Liver (tissue), 9 donors: ENCODE results near the gene MFSD6. TPM values are rescaled to one million over a fixed set of nuclear protein-coding genes. Genes with fewer than 3 reads are reported as not detected.

Experiments used
- DNase-seq: peaks from one replicate; pipeline ENCODE4 v3.0.0-alpha.2; 2017; ENCODE audit warnings: low spot score
- H3K27ac ChIP-seq, 2 donors: one replicate each; pipeline ENCODE4 v1.7.0; 2013; ENCODE audit warnings: inconsistent platforms in 2 of 2, low read length in 2 of 2, control low read depth in 1 of 2, low read depth in 1 of 2, mild to moderate bottlenecking in 1 of 2
- H3K27me3 ChIP-seq, 4 donors: one replicate each; pipeline versions ENCODE4 v1.6.1 to v1.7.0; 2013; ENCODE audit warnings: low read length in 3 of 4, inconsistent platforms in 1 of 4, mild to moderate bottlenecking in 1 of 4, moderate library complexity in 1 of 4; ENCODE audit not compliant: control insufficient read depth in 4 of 4, insufficient read depth in 4 of 4
- H3K36me3 ChIP-seq, 4 donors: one replicate each; pipeline versions ENCODE4 v1.6.1 to v1.7.0; 2013; ENCODE audit warnings: low read length in 3 of 4, mild to moderate bottlenecking in 3 of 4, low read depth in 1 of 4, moderate library complexity in 1 of 4; ENCODE audit not compliant: control insufficient read depth in 4 of 4, insufficient read depth in 3 of 4
- H3K4me1 ChIP-seq, 4 donors: one replicate each; pipeline versions ENCODE4 v1.6.1 to v1.7.0; 2013; ENCODE audit warnings: low read length in 3 of 4, mild to moderate bottlenecking in 3 of 4, moderate library complexity in 1 of 4; ENCODE audit not compliant: control insufficient read depth in 4 of 4, insufficient read depth in 4 of 4
- H3K4me3 ChIP-seq, 3 donors: one replicate each; pipeline versions ENCODE4 v1.6.1 to v1.7.0; 2013; ENCODE audit warnings: low read length in 3 of 3, control low read depth in 1 of 3, low read depth in 1 of 3, mild to moderate bottlenecking in 1 of 3
- H3K9ac ChIP-seq, 2 donors: one replicate each; pipeline ENCODE4 v1.7.0; 2013; ENCODE audit warnings: low read length in 2 of 2, mild to moderate bottlenecking in 2 of 2, moderate library complexity in 2 of 2, control low read depth in 1 of 2, low read depth in 1 of 2
- H3K9me3 ChIP-seq, 4 donors: one replicate each; pipeline versions ENCODE4 v1.6.1 to v1.7.0; 2013; ENCODE audit warnings: low read length in 3 of 4; ENCODE audit not compliant: control insufficient read depth in 4 of 4
- ATF3 ChIP-seq: IDR thresholded peaks from 2 replicates; pipeline ENCODE4 v1.6.1; 2016; ENCODE audit warnings: antibody characterized with exemption
- EGR1 ChIP-seq, 2 donors: IDR thresholded peaks; 2 replicates each; pipeline ENCODE4 v1.6.1; 2016 to 2018; ENCODE audit warnings: antibody characterized with exemption in 2 of 2, low read depth in 2 of 2
- FOXA1 ChIP-seq: IDR thresholded peaks from 2 replicates; pipeline ENCODE4 v1.6.1; 2016; ENCODE audit warnings: antibody characterized with exemption
- FOXA2 ChIP-seq: IDR thresholded peaks from 2 replicates; pipeline ENCODE4 v1.6.1; 2016; ENCODE audit warnings: antibody characterized with exemption
- GABPA ChIP-seq, 2 donors: IDR thresholded peaks in 1 of 2; conservative IDR thresholded peaks in 1 of 2; 2 replicates each; pipeline ENCODE4 v1.6.1; 2016; ENCODE audit warnings: antibody characterized with exemption in 2 of 2, mild to moderate bottlenecking in 1 of 2, moderate library complexity in 1 of 2
- HNF4A ChIP-seq, 2 donors: conservative IDR thresholded peaks; 2 replicates each; pipeline ENCODE4 v1.6.1; 2016; ENCODE audit warnings: antibody characterized with exemption in 2 of 2, mild to moderate bottlenecking in 2 of 2
- HNF4G ChIP-seq: IDR thresholded peaks from 2 replicates; pipeline ENCODE4 v1.6.1; 2016; ENCODE audit warnings: antibody characterized with exemption
- JUND ChIP-seq, 2 donors: IDR thresholded peaks; 2 replicates each; pipeline ENCODE4 v1.6.1; 2016; ENCODE audit warnings: antibody characterized with exemption in 2 of 2
- NR2F2 ChIP-seq: IDR thresholded peaks from 2 replicates; pipeline ENCODE4 v1.6.1; 2016; ENCODE audit warnings: antibody characterized with exemption
- RAD21 ChIP-seq, 2 donors: IDR thresholded peaks; 2 replicates each; pipeline ENCODE4 v1.6.1; 2016; ENCODE audit warnings: antibody characterized with exemption in 2 of 2, mild to moderate bottlenecking in 2 of 2
- REST ChIP-seq: IDR thresholded peaks from 2 replicates; pipeline ENCODE4 v1.6.1; 2016; ENCODE audit warnings: antibody characterized with exemption, mild to moderate bottlenecking
- RXRA ChIP-seq, 2 donors: IDR thresholded peaks; 2 replicates each; pipeline ENCODE4 v1.6.1; 2017 to 2018; ENCODE audit warnings: antibody characterized with exemption in 2 of 2, mild to moderate bottlenecking in 1 of 2
- SP1 ChIP-seq: IDR thresholded peaks from 2 replicates; pipeline ENCODE4 v1.6.1; 2018; ENCODE audit warnings: antibody characterized with exemption, mild to moderate bottlenecking
- TAF1 ChIP-seq: conservative IDR thresholded peaks from 2 replicates; pipeline ENCODE4 v1.6.1; 2016; ENCODE audit warnings: antibody characterized with exemption, mild to moderate bottlenecking
- YY1 ChIP-seq: IDR thresholded peaks from 2 replicates; pipeline ENCODE4 v1.6.1; 2016; ENCODE audit warnings: antibody characterized with exemption, mild to moderate bottlenecking
- WGBS: extraction: QIAGEN DNeasy Blood & Tissue Kit; methylation state at CpG from one replicate; pipeline ENCODE4 v1.1.7; 2013; 5-methylcytosine and 5-hydroxymethylcytosine counted together
- polyA plus RNA-seq, 2 donors: library from polyadenylated mRNA; stranded (reverse) in 1 of 2; unstranded in 1 of 2; fragments of 200-250 nt in 1 of 2; fragments of >200 nt in 1 of 2; fragmentation: Nextera tagmentation in 1 of 2; extraction: Ambion mirVana in 1 of 2; gene quantifications; one replicate each; pipeline versions ENCODE4 v1.2.1 to v1.2.3, GENCODE V29; 2013 to 2015
- total RNA-seq, 2 donors: library from RNA; depleted of rRNA; stranded (reverse); fragments of >200 nt; gene quantifications; one replicate each; pipeline ENCODE4 v1.2.3, GENCODE V29; 2014
- TF ChIP-seq, protein P1 (sequence below): IDR thresholded peaks from 2 replicates; pipeline ENCODE4 v1.6.1; 2016; ENCODE audit warnings: antibody characterized with exemption
- TF ChIP-seq, protein P2 (sequence below): IDR thresholded peaks from 2 replicates; pipeline ENCODE4 v1.6.1; 2016; ENCODE audit warnings: antibody characterized with exemption
- TF ChIP-seq, protein P3 (sequence below): fragments of 150-350 bp; IDR thresholded peaks from 2 replicates; pipeline ENCODE4 v1.5.1; 2017; ENCODE audit warnings: improper control_type of control experiment, low read depth, low read length; ENCODE audit not compliant: missing input control
- donor health status: healthy.
- donor health status: healthy.
- donor health status: healthy.
- donor health status: healthy.
- donor health status: healthy.

MFSD6 gene
- total and polyA plus RNA-seq, 4 donors = 0.83 to 9.5 (median 2.4) TPM

GRCh38 chr2:190460487-190460886, 52.3 kb downstream of the MFSD6 start (continued):
- TF ChIP-seq ATF3 (no peak), YY1 (no peak)

DNA sequence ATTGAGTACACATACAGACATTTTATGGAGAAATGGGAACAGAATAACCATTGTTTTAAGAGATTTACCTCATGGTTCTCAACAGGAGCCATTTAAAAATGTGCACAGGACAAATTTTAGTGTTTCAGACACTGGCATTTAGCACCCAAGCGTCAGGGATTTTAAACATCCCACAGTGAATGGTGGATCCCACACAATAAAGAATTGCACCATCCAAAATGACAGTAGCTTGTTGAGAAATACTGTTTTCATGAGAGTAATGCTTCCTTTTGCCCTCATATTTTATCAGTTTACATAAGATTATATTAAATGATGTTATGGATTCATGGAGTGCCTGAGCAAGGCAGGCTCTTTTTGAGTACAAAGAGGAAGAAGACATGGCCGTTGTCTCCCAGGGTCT, 54.0 kb downstream of the MFSD6 start:
- WGBS = 94% methylated on average over 2 of the region's 2 CpGs
- Histone ChIP-seq H3K9ac (no peak overlapping the region), H3K27me3 (no peaks in the 10 kb centered on the region), H3K4me3 (no peak overlapping the region), H3K4me1 (no peaks in the 10 kb centered on the region), H3K36me3 (no peaks in the 10 kb centered on the region), H3K9me3 (no peaks in the 10 kb centered on the region), H3K27ac (no peak overlapping the region)
- no peak for TF ChIP-seq NR2F2
- TF ChIP-seq SP1 = no peak
- TF ChIP-seq, protein P1, sequence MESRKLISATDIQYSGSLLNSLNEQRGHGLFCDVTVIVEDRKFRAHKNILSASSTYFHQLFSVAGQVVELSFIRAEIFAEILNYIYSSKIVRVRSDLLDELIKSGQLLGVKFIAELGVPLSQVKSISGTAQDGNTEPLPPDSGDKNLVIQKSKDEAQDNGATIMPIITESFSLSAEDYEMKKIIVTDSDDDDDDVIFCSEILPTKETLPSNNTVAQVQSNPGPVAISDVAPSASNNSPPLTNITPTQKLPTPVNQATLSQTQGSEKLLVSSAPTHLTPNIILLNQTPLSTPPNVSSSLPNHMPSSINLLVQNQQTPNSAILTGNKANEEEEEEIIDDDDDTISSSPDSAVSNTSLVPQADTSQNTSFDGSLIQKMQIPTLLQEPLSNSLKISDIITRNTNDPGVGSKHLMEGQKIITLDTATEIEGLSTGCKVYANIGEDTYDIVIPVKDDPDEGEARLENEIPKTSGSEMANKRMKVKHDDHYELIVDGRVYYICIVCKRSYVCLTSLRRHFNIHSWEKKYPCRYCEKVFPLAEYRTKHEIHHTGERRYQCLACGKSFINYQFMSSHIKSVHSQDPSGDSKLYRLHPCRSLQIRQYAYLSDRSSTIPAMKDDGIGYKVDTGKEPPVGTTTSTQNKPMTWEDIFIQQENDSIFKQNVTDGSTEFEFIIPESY = no peak
- TF ChIP-seq JUND (IDR thresholded peaks at IDR 0.05) = no peak
- no peak for TF ChIP-seq HNF4A (conservative IDR thresholded peaks at IDR 0.05)
- no peak for TF ChIP-seq EGR1 (IDR thresholded peaks at IDR 0.05; ENCODE audit: low read depth in 2 of 2)
- no peak for TF ChIP-seq RAD21 (IDR thresholded peaks at IDR 0.05)
- TF ChIP-seq RXRA (IDR thresholded peaks at IDR 0.05) = no peak
- TF ChIP-seq YY1 = no peak
- TF ChIP-seq REST = no peak
- no peak for TF ChIP-seq FOXA1
- TF ChIP-seq GABPA (IDR thresholded peaks at IDR 0.05 in 1 of 2, conservative IDR thresholded peaks at IDR 0.05 in 1 of 2) = no peak
- no peak for TF ChIP-seq ATF3
- TF ChIP-seq FOXA2 = no peak
- TF ChIP-seq TAF1 = no peak
- TF ChIP-seq, protein P2, sequence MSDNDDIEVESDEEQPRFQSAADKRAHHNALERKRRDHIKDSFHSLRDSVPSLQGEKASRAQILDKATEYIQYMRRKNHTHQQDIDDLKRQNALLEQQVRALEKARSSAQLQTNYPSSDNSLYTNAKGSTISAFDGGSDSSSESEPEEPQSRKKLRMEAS = no peak
- TF ChIP-seq HNF4G = no peak
- TF ChIP-seq, protein P3, sequence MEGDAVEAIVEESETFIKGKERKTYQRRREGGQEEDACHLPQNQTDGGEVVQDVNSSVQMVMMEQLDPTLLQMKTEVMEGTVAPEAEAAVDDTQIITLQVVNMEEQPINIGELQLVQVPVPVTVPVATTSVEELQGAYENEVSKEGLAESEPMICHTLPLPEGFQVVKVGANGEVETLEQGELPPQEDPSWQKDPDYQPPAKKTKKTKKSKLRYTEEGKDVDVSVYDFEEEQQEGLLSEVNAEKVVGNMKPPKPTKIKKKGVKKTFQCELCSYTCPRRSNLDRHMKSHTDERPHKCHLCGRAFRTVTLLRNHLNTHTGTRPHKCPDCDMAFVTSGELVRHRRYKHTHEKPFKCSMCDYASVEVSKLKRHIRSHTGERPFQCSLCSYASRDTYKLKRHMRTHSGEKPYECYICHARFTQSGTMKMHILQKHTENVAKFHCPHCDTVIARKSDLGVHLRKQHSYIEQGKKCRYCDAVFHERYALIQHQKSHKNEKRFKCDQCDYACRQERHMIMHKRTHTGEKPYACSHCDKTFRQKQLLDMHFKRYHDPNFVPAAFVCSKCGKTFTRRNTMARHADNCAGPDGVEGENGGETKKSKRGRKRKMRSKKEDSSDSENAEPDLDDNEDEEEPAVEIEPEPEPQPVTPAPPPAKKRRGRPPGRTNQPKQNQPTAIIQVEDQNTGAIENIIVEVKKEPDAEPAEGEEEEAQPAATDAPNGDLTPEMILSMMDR = no peak
- no peak for DNase-seq
